Heart left ventricle (tissue), 16 donors: ENCODE measurements around the gene PCDHB1. TPM values are rescaled to one million over a fixed set of nuclear protein-coding genes. Genes with fewer than 3 reads are reported as not detected.

Experiments
- ATAC-seq, 4 donors: fragments of 200-7000 bp; cut with Tn5 transposase; one replicate each; pipeline ENCODE4 v1.9.1; 2020 to 2022; ENCODE audit warnings: moderate library complexity in 4 of 4, mild to moderate bottlenecking in 3 of 4, moderate number of reproducible peaks in 1 of 4
- DNase-seq, 5 donors: peaks; one replicate each; pipeline ENCODE4 v3.0.0-alpha.2; 2020
- H3K27ac ChIP-seq, 12 donors: fragments of 200-600 bp; sonication (generic) in 4 of 12; one replicate each; pipeline versions ENCODE4 v1.5.0 to v1.8.0; 2016 to 2022; ENCODE audit warnings: mild to moderate bottlenecking in 2 of 12
- H3K27me3 ChIP-seq, 9 donors: fragments of 200-600 bp; sonication (generic) in 2 of 9; one replicate each; pipeline versions ENCODE4 v1.5.1 to v1.8.0; 2016 to 2022; ENCODE audit warnings: mild to moderate bottlenecking in 3 of 9
- H3K36me3 ChIP-seq, 9 donors: fragments of 200-600 bp; sonication (generic) in 2 of 9; one replicate each; pipeline versions ENCODE4 v1.5.0 to v1.8.0; 2018 to 2022; ENCODE audit warnings: mild to moderate bottlenecking in 2 of 9
- H3K4me1 ChIP-seq, 12 donors: fragments of 200-600 bp; sonication (generic) in 4 of 12; one replicate each; pipeline versions ENCODE4 v1.5.0 to v1.8.0; 2016 to 2022; ENCODE audit warnings: mild to moderate bottlenecking in 3 of 12
- H3K4me3 ChIP-seq, 12 donors: fragments of 200-600 bp; sonication (generic) in 4 of 12; one replicate each; pipeline versions ENCODE4 v1.5.0 to v1.8.0; 2017 to 2022; ENCODE audit warnings: mild to moderate bottlenecking in 9 of 12, moderate library complexity in 4 of 12
- H3K9me3 ChIP-seq, 12 donors: fragments of 200-600 bp; sonication (generic) in 4 of 12; one replicate each; pipeline versions ENCODE4 v1.5.0 to v1.8.0; 2016 to 2022; ENCODE audit warnings: mild to moderate bottlenecking in 1 of 12
- CTCF ChIP-seq, 12 donors: fragments of 200-600 bp; sonication (generic) in 4 of 12; IDR thresholded peaks; one replicate each; pipeline versions ENCODE4 v1.5.0 to v1.8.0; 2018 to 2022; ENCODE audit warnings: antibody characterized with exemption in 12 of 12, mild to moderate bottlenecking in 5 of 12
- POLR2A ChIP-seq, 2 donors: fragments of 450-650 bp; IDR thresholded peaks; one replicate each; pipeline ENCODE4 v1.6.1; 2017; ENCODE audit warnings: antibody characterized with exemption in 2 of 2, mild to moderate bottlenecking in 2 of 2, moderate library complexity in 2 of 2
- WGBS, 4 donors: extraction: QIAGEN DNeasy Blood & Tissue Kit in 2 of 4; methylation state at CpG; one replicate each; pipeline versions ENCODE4 v1.1.5 to v1.1.7; 2013 to 2018; 5-methylcytosine and 5-hydroxymethylcytosine counted together
- intact Hi-C, 10 donors: fragments of 100-400 bp; cut with DNase I; formaldehyde crosslinking; loops; one replicate each; pipeline versions ENCODE4 v1.11.1 to v1.14.2; 2022
- long read RNA-seq, 3 donors: library from polyadenylated mRNA; unstranded; transcript quantifications; one replicate each; pipeline ENCODE4 v2.0.0, GENCODE V29; 2020 to 2021
- polyA plus RNA-seq, 2 donors: library from polyadenylated mRNA; stranded (reverse); fragments of 200-250 nt; gene quantifications; one replicate each; pipeline ENCODE4 v1.2.3, GENCODE V29; 2013
- total RNA-seq, 9 donors: library from RNA; depleted of rRNA in 2 of 9; stranded (reverse); fragments of >200 nt in 2 of 9; fragmentation: NEBNext Ultra II Directional in 3 of 9; extraction: Animal tissue kit (Norgen Biotek cat#: 25700) in 3 of 9; gene quantifications; one replicate each; pipeline versions ENCODE4 v1.1.0 to v1.2.4, GENCODE V29; 2016 to 2023
- donor health status: ischemic (EF 13 %, LVEDD 7.1; RV severe dilation, severe dysfunction).
- donor health status: healthy with polysubstance abuse.
- donor health status: DM: no; HTN: yes; CAD: no.
- donor health status: DM: no; HTN: no; CAD: no.
- donor health status: ischemic (EF 25% LVEDD 6.9; RV normal size, moderate dysfunction).
- donor health status: ischemic (EF 25% LVEDD 5.7; RV mildly dilated, moderate dysfunction).
- donor health status: healthy.
- donor health status: DM: yes; HTN: yes; CAD: no.
- donor health status: ischemic (EF 35%, LVEDD 5.7; RV mildly dilated, moderate dysfunction).
- donor health status: nonischemic (EF 11% LVEDD 7.7; RV severe dilation, severe dysfunction).
- donor health status: DM: yes; HTN: yes; CAD: no.
- donor health status: PGD.
- donor health status: ischemic (EF 29% LVEDD 5.4; RV normal size, mild dysfunction).
- donor health status: nonischemic (EF 23%, LVEDD 6.1; RV moderate dilation, normal function).

The PCDHB1 gene
- total RNA-seq (under 1 TPM in 2 of 9 donors, not detected in 7; 0.04 to 0.05 TPM), polyA plus RNA-seq (not detected)
- long read RNA-seq, donor 1: 0 reads
- long read RNA-seq, donor 2: 0 reads
- long read RNA-seq, donor 3: 0 reads

- 13 to 21% (median 16%) methylated on average over 20 of the region's 20 CpGs for WGBS, 4 donors
- ATAC-seq: no peak
- H3K27ac ChIP-seq: no peak within 1 kb of the TSS
- intact Hi-C loops: loop anchor here in 1 of 10 donors (10.0 kb wide), 1 partner anchor 216 kb away; the partner anchor contains the start of gene PCDHA7
- peak within 1 kb of the TSS in 11 of 12 donors; percentile 24 to 62 (median 50) for H3K4me3 ChIP-seq
- H3K36me3 ChIP-seq: no peaks in the 10 kb centered on the region
- H3K27me3 ChIP-seq: peaks cover 0 to 91% (median 16%) of the 10 kb centered on the region in 9 donors
- no peak for TF ChIP-seq POLR2A (IDR thresholded peaks at IDR 0.05)
- no peak for TF ChIP-seq CTCF (IDR thresholded peaks at IDR 0.05)
- H3K9me3 ChIP-seq: no peaks in the 10 kb centered on the region
- DNase-seq: no peak
- H3K4me1 ChIP-seq: peaks cover 0 to 14% (median 0%) of the 10 kb centered on the region in 12 donors
Measured at GRCh38 chr5:141050622-141051520, at the start of gene PCDHB1. TSS of gene PCDHB1 (plus strand) at chr5:141051374. CDS start at chr5:141051471, 97 bp downstream.

GRCh38 chr5:141001446-141001843 is 49.7 kb upstream of the PCDHB1 start:
- Histone ChIP-seq H3K4me3 (peak overlapping the region in 8 of 12 donors; percentile 5 to 39 (median 26)), H3K36me3 (no peaks in the 10 kb centered on the region), H3K9me3 (no peaks in the 10 kb centered on the region), H3K27ac (no peak overlapping the region), H3K27me3 (peaks cover 3 to 39% (median 20%) of the 10 kb centered on the region in 9 donors), H3K4me1 (peaks cover 0 to 12% (median 2%) of the 10 kb centered on the region in 12 donors)
- no peak for ATAC-seq
- intact Hi-C loops: no loop called here
- 3 to 7% (median 5%) methylated on average over 9 of the region's 9 CpGs for WGBS, 4 donors
- DNase-seq: no peak
- TF ChIP-seq POLR2A (IDR thresholded peaks at IDR 0.05) (no peak), CTCF (IDR thresholded peaks at IDR 0.05) (no peak)

- TF ChIP-seq POLR2A (IDR thresholded peaks at IDR 0.05) (no peak), CTCF (IDR thresholded peaks at IDR 0.05) (no peak)
- H3K36me3 ChIP-seq: no peaks in the 10 kb centered on the region
- DNase-seq (peak in 2 of 5 donors; percentile 7 to 19), ATAC-seq (peak in 3 of 4 donors; percentile 9 to 51 (median 49))
- H3K27me3 ChIP-seq: peaks cover 3 to 39% (median 20%) of the 10 kb centered on the region in 9 donors
- peaks cover 0 to 12% (median 2%) of the 10 kb centered on the region in 12 donors for H3K4me1 ChIP-seq
- peak overlapping the region in 9 of 12 donors; percentile 5 to 39 (median 25) for H3K4me3 ChIP-seq
- no peak overlapping the region for H3K27ac ChIP-seq
- WGBS, 4 donors: 2 to 4% (median 4%) methylated on average over 18 to 19 of the region's 19 CpGs
- H3K9me3 ChIP-seq: no peaks in the 10 kb centered on the region
- intact Hi-C loops: no loop called here
Measured at GRCh38 chr5:141001844-141002604, 49.1 kb upstream of the PCDHB1 start.
